Transverse colon (tissue), 4 donors: ENCODE results near the gene TICAM1. TPM values are rescaled to one million over a fixed set of nuclear protein-coding genes. Genes with fewer than 3 reads are reported as not detected.
"Not testable (repeated sequence)": the region's sequence is repeated elsewhere in the genome, so short reads cannot be mapped to it uniquely, and the experiment has no call there.

Experiments
- DNase-seq: peaks from one replicate; pipeline ENCODE4 v3.0.0-alpha.2; 2019
- H3K27ac ChIP-seq, 4 donors: fragments of 200-600 bp; sonication (generic); 2 replicates each; pipeline ENCODE4 v1.5.1; 2016 to 2018; ENCODE audit warnings: inconsistent platforms in 4 of 4
- H3K27me3 ChIP-seq: fragments of 200-600 bp; sonication (generic); 2 replicates; pipeline ENCODE4 v1.5.1; 2017; ENCODE audit warnings: inconsistent platforms
- H3K36me3 ChIP-seq, 4 donors: fragments of 200-600 bp; sonication (generic); 2 replicates each; pipeline ENCODE4 v1.5.1; 2017 to 2019; ENCODE audit warnings: inconsistent platforms in 4 of 4
- H3K4me1 ChIP-seq, 4 donors: fragments of 200-600 bp; sonication (generic); 2 replicates each; pipeline ENCODE4 v1.5.1; 2017 to 2020; ENCODE audit warnings: inconsistent platforms in 4 of 4
- H3K4me3 ChIP-seq, 4 donors: fragments of 200-600 bp; sonication (generic); 1 replicate in 1 of 4; 2 replicates in 3 of 4; pipeline versions ENCODE4 v1.5.1 to v1.6.1; 2017 to 2019; ENCODE audit warnings: inconsistent platforms in 4 of 4
- H3K9me3 ChIP-seq, 2 donors: fragments of 200-600 bp; sonication (generic); 2 replicates each; pipeline ENCODE4 v1.5.1; 2017 to 2019; ENCODE audit warnings: inconsistent platforms in 2 of 2
- CTCF ChIP-seq, 5 experiments: fragments of 200-600 bp in 3 of 5; fragments of 450-650 bp in 2 of 5; sonication (generic) in 3 of 5; IDR thresholded peaks; 1 replicate in 2 of 5; 2 replicates in 3 of 5; pipeline ENCODE4 v1.5.1; 2016 to 2017; ENCODE audit warnings: antibody characterized with exemption in 5 of 5, inconsistent platforms in 3 of 5, mild to moderate bottlenecking in 2 of 5, moderate library complexity in 1 of 5
- EP300 ChIP-seq: sonication (generic); formaldehyde crosslinking; IDR thresholded peaks from one replicate; pipeline ENCODE4 v1.6.1; 2017; ENCODE audit warnings: antibody characterized with exemption, low read depth
- POLR2A ChIP-seq: fragments of 450-650 bp; IDR thresholded peaks from one replicate; pipeline ENCODE4 v1.6.1; 2016; ENCODE audit warnings: antibody characterized with exemption, mild to moderate bottlenecking, moderate library complexity
- POLR2AphosphoS5 ChIP-seq, 3 donors: sonication (generic); formaldehyde crosslinking; IDR thresholded peaks; one replicate each; pipeline ENCODE4 v1.6.1; 2016; ENCODE audit warnings: antibody characterized with exemption in 3 of 3
- WGBS, 2 donors: methylation state at CpG; one replicate each; pipeline ENCODE4 v1.1.5; 2018; ENCODE audit warnings: low coverage in 1 of 2; 5-methylcytosine and 5-hydroxymethylcytosine counted together
- in situ Hi-C, 4 donors: fragments of 200-750 bp; cut with MboI; loops; one replicate each; pipeline versions ENCODE4 v1.15.0 to v1.15.1; 2017; ENCODE audit warnings: low sequenced_read_pairs in 3 of 4, low pct_ligation_motif_present in 1 of 4, low pct_unique_long_range_greater_than_20kb in 1 of 4
- intact Hi-C: fragments of 100-400 bp; cut with DNase I; formaldehyde crosslinking; loops from one replicate; pipeline ENCODE4 v1.15.1; 2023; ENCODE audit warnings: low total_unique reads
- total RNA-seq, 4 donors: library from RNA; depleted of rRNA; stranded (reverse); fragments of >200 nt; gene quantifications; one replicate each; pipeline ENCODE4 v1.1.0, GENCODE V29; 2016

The TICAM1 gene
- total RNA-seq, 4 donors from 2014 or later: 17.7 to 66.6 (median 20.8) TPM

- 7% methylated on average over 39 of the region's 46 CpGs; no CpG with 5 or more reads in 1 of the 2 donors for WGBS, 2 donors
- peak within 1 kb of the TSS; percentile 88 to 94 (median 90) for H3K27ac ChIP-seq
- H3K4me1 ChIP-seq: peaks cover 0 to 27% (median 13%) of the 10 kb centered on the region in 4 donors
- no peaks in the 10 kb centered on the region for H3K9me3 ChIP-seq
- peak within 1 kb of the TSS; percentile 75 to 92 (median 83) for H3K4me3 ChIP-seq
- in situ Hi-C loops: loop anchor here in 1 of 4 donors (25.0 kb wide), 1 partner anchor 170 kb away; no protein-coding TSS in a partner anchor
- peak; percentile 98 for DNase-seq
- H3K27me3 ChIP-seq: no peaks in the 10 kb centered on the region
- TF ChIP-seq CTCF (IDR thresholded peaks at IDR 0.05) (no peak), POLR2A (peak; percentile 67), EP300 (no peak), POLR2AphosphoS5 (IDR thresholded peaks at IDR 0.05) (peak; percentile 54 to 74 (median 72))
- H3K36me3 ChIP-seq: no peaks in the 10 kb centered on the region
- intact Hi-C loops: no loop called here
These were observed 36.2 kb upstream of the TICAM1 start, which contains the start of gene PLIN3 for GRCh38 chr19:4867534-4868285. PLIN3 (minus strand) TSS chr19:4867667; CDS start chr19:4861394, 6,273 bp downstream.

- DNase-seq: peak; percentile 68
- 7% methylated on average over 22 of the region's 22 CpGs; no CpG with 5 or more reads in 1 of the 2 donors for WGBS, 2 donors
- intact Hi-C loops: no loop called here
- TF ChIP-seq POLR2AphosphoS5 (IDR thresholded peaks at IDR 0.05): no peak
- TF ChIP-seq EP300: no peak
- no peak for TF ChIP-seq POLR2A
- no peak for TF ChIP-seq CTCF (IDR thresholded peaks at IDR 0.05)
- in situ Hi-C loops: loop anchor here in 1 of 4 donors (25.0 kb wide), 1 partner anchor 170 kb away; no protein-coding TSS in a partner anchor
- Histone ChIP-seq H3K27ac (peak overlapping the region; percentile 88 to 94 (median 90)), H3K4me3 (peak overlapping the region; percentile 75 to 92 (median 82)), H3K4me1 (peaks cover 0 to 33% (median 15%) of the 10 kb centered on the region in 4 donors), H3K9me3 (no peaks in the 10 kb centered on the region), H3K36me3 (no peaks in the 10 kb centered on the region), H3K27me3 (no peaks in the 10 kb centered on the region)
These were observed 35.3 kb upstream of the TICAM1 start for GRCh38 chr19:4866595-4867424.

- Histone ChIP-seq H3K9me3 (no peaks in the 10 kb centered on the region), H3K4me3 (no peak overlapping the region), H3K36me3 (peaks cover 0 to 21% (median 10%) of the 10 kb centered on the region in 4 donors), H3K27me3 (no peaks in the 10 kb centered on the region), H3K27ac (peak overlapping the region; percentile 51 to 72 (median 60)), H3K4me1 (peaks cover 0 to 21% (median 13%) of the 10 kb centered on the region in 4 donors)
- TF ChIP-seq POLR2AphosphoS5 (IDR thresholded peaks at IDR 0.05): peak; percentile 26 to 74 (median 63)
- TF ChIP-seq POLR2A: no peak
- peak; percentile 1 for TF ChIP-seq EP300
- intact Hi-C loops (no loop called here), in situ Hi-C loops (loop anchor here in 1 of 4 donors (25.0 kb wide), 1 partner anchor 176 kb away; no protein-coding TSS in a partner anchor)
- WGBS, 2 donors: 43% methylated on average over 6 of the region's 10 CpGs; no CpG with 5 or more reads in 1 of the 2 donors
- peak; percentile 87 for DNase-seq
These were observed 29.6 kb upstream of the TICAM1 start for GRCh38 chr19:4861147-4861546.

- H3K4me1 ChIP-seq: peaks cover 0 to 19% (median 12%) of the 10 kb centered on the region in 4 donors
- intact Hi-C loops: no loop called here
- H3K4me3 ChIP-seq: no peak overlapping the region
- no peaks in the 10 kb centered on the region for H3K27me3 ChIP-seq
- no peak for DNase-seq
- in situ Hi-C loops: loop anchor here in 1 of 4 donors (25.0 kb wide), 1 partner anchor 178 kb away; no protein-coding TSS in a partner anchor
- 91% methylated on average over 11 of the region's 11 CpGs; no CpG with 5 or more reads in 1 of the 2 donors for WGBS, 2 donors
- no peak overlapping the region for H3K27ac ChIP-seq
- H3K36me3 ChIP-seq: peaks cover 0 to 21% (median 10%) of the 10 kb centered on the region in 4 donors
- TF ChIP-seq POLR2AphosphoS5 (IDR thresholded peaks at IDR 0.05) (no peak), POLR2A (no peak), EP300 (no peak), CTCF (IDR thresholded peaks at IDR 0.05) (no peak)
- no peaks in the 10 kb centered on the region for H3K9me3 ChIP-seq
These were observed 28.2 kb upstream of the TICAM1 start for GRCh38 chr19:4859697-4860096.

GRCh38 chr19:4856468-4856867 is 25.0 kb upstream of the TICAM1 start:
- H3K27me3 ChIP-seq, H3K4me1 ChIP-seq, H3K4me3 ChIP-seq, intact Hi-C loops, H3K9me3 ChIP-seq, DNase-seq, H3K27ac ChIP-seq: not testable (repeated sequence)
- 94% methylated on average over 12 of the region's 12 CpGs; no CpG with 5 or more reads in 1 of the 2 donors for WGBS, 2 donors
- in situ Hi-C loops: loop anchor here in 1 of 4 donors (25.0 kb wide), 1 partner anchor 181 kb away; no protein-coding TSS in a partner anchor
- H3K36me3 ChIP-seq: peaks cover 0 to 21% (median 10%) of the 10 kb centered on the region in 4 donors

- H3K27ac ChIP-seq, H3K27me3 ChIP-seq, H3K9me3 ChIP-seq, H3K4me3 ChIP-seq, H3K4me1 ChIP-seq, DNase-seq: not testable (repeated sequence)
- WGBS, 2 donors: 90 to 98% methylated on average over 5 to 8 of the region's 8 CpGs
- in situ Hi-C loops: loop anchor here in 1 of 4 donors (25.0 kb wide), 1 partner anchor 184 kb away; no protein-coding TSS in a partner anchor
- H3K36me3 ChIP-seq: peaks cover 0 to 21% (median 4%) of the 10 kb centered on the region in 4 donors
- intact Hi-C loops: loop anchor here (2.0 kb wide), 1 partner anchor 45 kb away; no protein-coding TSS in a partner anchor
These were observed 22.0 kb upstream of the TICAM1 start for GRCh38 chr19:4853506-4853905.
